GM21529 (cell line): ENCODE results near the gene CDC45.
A peak's percentile ranks its signal among the peaks of the same experiment; 100 is the strongest.

Experiments used
- ATAC-seq: cut with Tn5 transposase; IDR thresholded peaks from one replicate; pipeline ENCODE4 v1.9.1; 2021; ENCODE audit not compliant: unreplicated experiment

Gene CDC45

GRCh38 chr22:19466848-19467752, 12.6 kb upstream of the CDC45 start:
- no peak for ATAC-seq

- ATAC-seq: no peak
Observed at GRCh38 chr22:19467912-19468311, 11.8 kb upstream of the CDC45 start.

GRCh38 chr22:19469421-19469820, 10.3 kb upstream of the CDC45 start:
- no peak for ATAC-seq

- no peak for ATAC-seq
Observed at GRCh38 chr22:19470010-19470409, 9.7 kb upstream of the CDC45 start.

- no peak for ATAC-seq
Observed at GRCh38 chr22:19471572-19471971, 8.1 kb upstream of the CDC45 start.

GRCh38 chr22:19472233-19472632, 7.5 kb upstream of the CDC45 start:
- ATAC-seq: no peak

GRCh38 chr22:19473578-19473977, 6.1 kb upstream of the CDC45 start:
- ATAC-seq: no peak

- ATAC-seq: no peak
Observed at GRCh38 chr22:19476023-19476422, 3.7 kb upstream of the CDC45 start.

- no peak for ATAC-seq
Observed at GRCh38 chr22:19477321-19478044, 2.2 kb upstream of the CDC45 start.

GRCh38 chr22:19478045-19478900, 1.4 kb upstream of the CDC45 start:
- no peak for ATAC-seq

- peak; percentile 42 for ATAC-seq
Observed at GRCh38 chr22:19478901-19479354, 792 bp upstream of the CDC45 start, which contains the start of gene UFD1. TSS of gene UFD1 (minus strand) at chr22:19479193. CDS start at chr22:19479085, 108 bp downstream.

- ATAC-seq: no peak
Observed at GRCh38 chr22:19480173-19480568, 451 bp downstream of the CDC45 start.

- no peak for ATAC-seq
Observed at GRCh38 chr22:19480789-19481188, 1.1 kb downstream of the CDC45 start.

- no peak for ATAC-seq
Observed at GRCh38 chr22:19482297-19482696, 2.6 kb downstream of the CDC45 start.

- no peak for ATAC-seq
Observed at GRCh38 chr22:19483481-19484244, 3.9 kb downstream of the CDC45 start.

GRCh38 chr22:19488285-19488684, 8.6 kb downstream of the CDC45 start:
- ATAC-seq: no peak

GRCh38 chr22:19488884-19489843, 9.4 kb downstream of the CDC45 start:
- ATAC-seq: no peak

- no peak for ATAC-seq
Observed at GRCh38 chr22:19490628-19491230, 11.0 kb downstream of the CDC45 start.
